Trophoblast cell (in vitro differentiated cells and primary cell): Measurements from ENCODE around the gene TMOD3.

Source experiments
- DNase-seq, 2 donors: peaks; one replicate each; pipeline ENCODE4 v3.0.0-alpha.2; 2016
- H2AFZ ChIP-seq: 2 replicates; pipeline ENCODE4 v1.6.1; 2013; ENCODE audit warnings: low read length, moderate library complexity, mild to moderate bottlenecking; ENCODE audit not compliant: insufficient read depth, poor library complexity
- H2AK5ac ChIP-seq: 2 replicates; pipeline ENCODE4 v1.6.1; 2013; ENCODE audit warnings: mild to moderate bottlenecking, low read length
- H2BK120ac ChIP-seq: 2 replicates; pipeline ENCODE4 v1.6.1; 2013; ENCODE audit warnings: low read length, mild to moderate bottlenecking, moderate library complexity; ENCODE audit not compliant: insufficient read depth, poor library complexity
- H2BK12ac ChIP-seq: 2 replicates; pipeline ENCODE4 v1.6.1; 2013; ENCODE audit warnings: mild to moderate bottlenecking, low read length, moderate library complexity
- H2BK5ac ChIP-seq: 2 replicates; pipeline ENCODE4 v1.6.1; 2013; ENCODE audit warnings: low read length, low read depth, moderate library complexity, mild to moderate bottlenecking; ENCODE audit not compliant: poor library complexity
- H3K14ac ChIP-seq: 2 replicates; pipeline ENCODE4 v1.6.1; 2013; ENCODE audit warnings: mild to moderate bottlenecking, low read length
- H3K18ac ChIP-seq: 2 replicates; pipeline ENCODE4 v1.6.1; 2013; ENCODE audit warnings: mild to moderate bottlenecking, low read length
- H3K23ac ChIP-seq: 2 replicates; pipeline ENCODE4 v1.6.1; 2013; ENCODE audit warnings: low read length
- H3K27ac ChIP-seq: 2 replicates; pipeline ENCODE4 v1.5.1; 2013; ENCODE audit warnings: low read depth, mild to moderate bottlenecking, inconsistent platforms, low read length, moderate library complexity
- H3K27me3 ChIP-seq: 2 replicates; pipeline ENCODE4 v1.6.1; 2013; ENCODE audit warnings: inconsistent platforms, mild to moderate bottlenecking, low read length, moderate library complexity; ENCODE audit not compliant: insufficient read depth
- H3K36me3 ChIP-seq, 2 experiments: 1 replicate in 1 of 2; 2 replicates in 1 of 2; pipeline ENCODE4 v1.6.1; 2013; ENCODE audit warnings: low read length in 2 of 2, mild to moderate bottlenecking in 2 of 2, moderate library complexity in 1 of 2; ENCODE audit not compliant: insufficient read depth in 2 of 2, control insufficient read depth in 1 of 2
- H3K4ac ChIP-seq: 2 replicates; pipeline ENCODE4 v1.6.1; 2013; ENCODE audit warnings: low read depth, mild to moderate bottlenecking, low read length, moderate library complexity
- H3K4me1 ChIP-seq, 2 experiments: 1 replicate in 1 of 2; 2 replicates in 1 of 2; pipeline ENCODE4 v1.6.1; 2013; ENCODE audit warnings: low read length in 2 of 2, mild to moderate bottlenecking in 2 of 2, moderate library complexity in 1 of 2; ENCODE audit not compliant: insufficient read depth in 2 of 2, control insufficient read depth in 1 of 2
- H3K4me2 ChIP-seq: 2 replicates; pipeline ENCODE4 v1.6.1; 2013; ENCODE audit warnings: inconsistent platforms, mild to moderate bottlenecking, low read length, moderate library complexity
- H3K4me3 ChIP-seq: 2 replicates; pipeline ENCODE4 v1.5.1; 2013; ENCODE audit warnings: mild to moderate bottlenecking, low read depth, low read length, inconsistent platforms
- H3K79me1 ChIP-seq: one replicate; pipeline ENCODE4 v1.6.1; 2013; ENCODE audit warnings: low read length
- H3K79me2 ChIP-seq: 2 replicates; pipeline ENCODE4 v1.6.1; 2013; ENCODE audit warnings: low read length, mild to moderate bottlenecking; ENCODE audit not compliant: control insufficient read depth, insufficient read depth, poor library complexity
- H3K9ac ChIP-seq: 2 replicates; pipeline ENCODE4 v1.6.1; 2013; ENCODE audit warnings: mild to moderate bottlenecking, low read length
- H3K9me3 ChIP-seq: 2 replicates; pipeline ENCODE4 v1.6.1; 2013; ENCODE audit warnings: low read depth, mild to moderate bottlenecking, control low read depth, inconsistent platforms, low read length; ENCODE audit not compliant: insufficient read depth
- H4K12ac ChIP-seq: 2 replicates; pipeline ENCODE4 v1.6.1; 2013; ENCODE audit warnings: low read depth, mild to moderate bottlenecking, low read length, moderate library complexity
- H4K8ac ChIP-seq: 2 replicates; pipeline ENCODE4 v1.6.1; 2013; ENCODE audit warnings: low read depth, mild to moderate bottlenecking, low read length, moderate library complexity
- H4K91ac ChIP-seq: one replicate; pipeline ENCODE4 v1.6.1; 2013; ENCODE audit warnings: low read depth, mild to moderate bottlenecking, low read length, moderate library complexity
- WGBS: extraction: QIAGEN DNeasy Blood & Tissue Kit; methylation state at CpG from one replicate; pipeline ENCODE4 v1.1.7; 2013; ENCODE audit warnings: missing lambda C conversion rate; ENCODE audit not compliant: insufficient read length, insufficient coverage; ENCODE audit errors: extremely low coverage; 5-methylcytosine and 5-hydroxymethylcytosine counted together

Gene TMOD3

GRCh38 chr15:51924156-51925068 lies 95.0 kb downstream of the TMOD3 start:
- Histone ChIP-seq H3K9ac (no peak overlapping the region), H3K4me3 (no peak overlapping the region), H3K79me2 (no peaks in the 10 kb centered on the region), H3K27me3 (no peaks in the 10 kb centered on the region), H3K4me2 (no peak overlapping the region), H2AFZ (no peak overlapping the region), H2BK5ac (no peak overlapping the region), H3K27ac (no peak overlapping the region), H2BK120ac (no peak overlapping the region), H3K4ac (no peak overlapping the region), H2BK12ac (no peak overlapping the region), H4K12ac (no peak overlapping the region), H3K14ac (no peak overlapping the region), H3K23ac (no peak overlapping the region), H3K4me1 (no peaks in the 10 kb centered on the region), H3K9me3 (peaks cover 1% of the 10 kb centered on the region), H4K8ac (no peak overlapping the region), H3K36me3 (peaks cover 11 to 22% of the 10 kb centered on the region in 2 experiments), H3K18ac (no peak overlapping the region), H2AK5ac (no peak overlapping the region), H3K79me1 (peaks cover 2% of the 10 kb centered on the region), H4K91ac (no peak overlapping the region)
- DNase-seq: no peak
- no CpG with 5 or more reads among the region's 11 CpGs for WGBS

- no peak overlapping the region for H3K4me3 ChIP-seq
- no peak overlapping the region for H3K23ac ChIP-seq
- DNase-seq: no peak
- no peaks in the 10 kb centered on the region for H3K79me2 ChIP-seq
- H3K18ac ChIP-seq: no peak overlapping the region
- no peaks in the 10 kb centered on the region for H3K4me1 ChIP-seq
- no peak overlapping the region for H3K4me2 ChIP-seq
- no peak overlapping the region for H2AFZ ChIP-seq
- H4K91ac ChIP-seq: no peak overlapping the region
- no peak overlapping the region for H2BK120ac ChIP-seq
- H3K14ac ChIP-seq: no peak overlapping the region
- H4K8ac ChIP-seq: no peak overlapping the region
- no peak overlapping the region for H2BK12ac ChIP-seq
- H3K4ac ChIP-seq: no peak overlapping the region
- H2BK5ac ChIP-seq: no peak overlapping the region
- no peaks in the 10 kb centered on the region for H3K27me3 ChIP-seq
- no peak overlapping the region for H3K27ac ChIP-seq
- H3K9ac ChIP-seq: no peak overlapping the region
- no peaks in the 10 kb centered on the region for H3K79me1 ChIP-seq
- peaks cover 7 to 16% of the 10 kb centered on the region in 2 experiments for H3K36me3 ChIP-seq
- H4K12ac ChIP-seq: no peak overlapping the region
- peaks cover 1% of the 10 kb centered on the region for H3K9me3 ChIP-seq
- no peak overlapping the region for H2AK5ac ChIP-seq
- no CpG with 5 or more reads among the region's 3 CpGs for WGBS
Observed at GRCh38 chr15:51926809-51927208, 97.4 kb downstream of the TMOD3 start.

DNA sequence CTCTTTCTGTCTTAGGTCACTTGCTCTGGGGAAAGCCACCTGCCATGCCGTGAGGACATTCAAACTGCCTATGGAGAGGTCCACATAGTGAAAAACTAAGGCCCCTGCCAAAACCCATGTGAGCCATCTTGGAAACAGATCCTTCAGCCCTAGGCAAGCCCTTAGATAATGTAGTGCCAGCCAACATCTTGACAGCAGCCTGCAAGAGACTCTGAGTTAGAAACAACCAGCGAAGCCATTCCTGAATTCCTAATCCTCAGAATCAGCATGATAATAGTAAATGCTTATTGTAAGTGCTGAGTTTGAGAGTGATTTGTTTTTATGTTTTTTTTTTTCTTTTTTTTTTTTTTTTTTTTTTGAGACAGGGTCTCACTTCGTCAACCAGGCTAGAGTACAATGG lies 101.6 kb downstream of the TMOD3 start:
- H3K9ac ChIP-seq: no peak overlapping the region
- H4K8ac ChIP-seq: no peak overlapping the region
- no peak overlapping the region for H2AFZ ChIP-seq
- no peaks in the 10 kb centered on the region for H3K9me3 ChIP-seq
- H3K23ac ChIP-seq: no peak overlapping the region
- H4K91ac ChIP-seq: no peak overlapping the region
- H3K18ac ChIP-seq: no peak overlapping the region
- H4K12ac ChIP-seq: no peak overlapping the region
- DNase-seq: no peak
- WGBS: no CpG with 5 or more reads among the region's 3 CpGs
- no peak overlapping the region for H3K4me3 ChIP-seq
- H2BK120ac ChIP-seq: no peak overlapping the region
- H3K14ac ChIP-seq: no peak overlapping the region
- H3K4me1 ChIP-seq: no peaks in the 10 kb centered on the region
- no peak overlapping the region for H3K4me2 ChIP-seq
- H2AK5ac ChIP-seq: no peak overlapping the region
- H3K79me2 ChIP-seq: no peaks in the 10 kb centered on the region
- H3K4ac ChIP-seq: no peak overlapping the region
- no peak overlapping the region for H3K27ac ChIP-seq
- no peak overlapping the region for H2BK12ac ChIP-seq
- H2BK5ac ChIP-seq: no peak overlapping the region
- H3K79me1 ChIP-seq: no peaks in the 10 kb centered on the region
- H3K27me3 ChIP-seq: no peaks in the 10 kb centered on the region
- peaks cover 0 to 4% of the 10 kb centered on the region in 2 experiments for H3K36me3 ChIP-seq

- H4K8ac ChIP-seq: no peak overlapping the region
- no peak overlapping the region for H4K91ac ChIP-seq
- H2AK5ac ChIP-seq: no peak overlapping the region
- peaks cover 0 to 6% of the 10 kb centered on the region in 2 experiments for H3K36me3 ChIP-seq
- no peaks in the 10 kb centered on the region for H3K27me3 ChIP-seq
- H3K4ac ChIP-seq: no peak overlapping the region
- DNase-seq: peak; percentile 37 to 61
- no peak overlapping the region for H2BK120ac ChIP-seq
- no peak overlapping the region for H3K4me3 ChIP-seq
- no peak overlapping the region for H4K12ac ChIP-seq
- no peaks in the 10 kb centered on the region for H3K4me1 ChIP-seq
- no peak overlapping the region for H3K18ac ChIP-seq
- no peak overlapping the region for H3K27ac ChIP-seq
- no CpG with 5 or more reads among the region's 4 CpGs for WGBS
- H3K9ac ChIP-seq: no peak overlapping the region
- no peaks in the 10 kb centered on the region for H3K79me2 ChIP-seq
- H2AFZ ChIP-seq: no peak overlapping the region
- H3K9me3 ChIP-seq: no peaks in the 10 kb centered on the region
- H3K14ac ChIP-seq: no peak overlapping the region
- no peak overlapping the region for H3K23ac ChIP-seq
- H3K4me2 ChIP-seq: no peak overlapping the region
- no peak overlapping the region for H2BK5ac ChIP-seq
- H3K79me1 ChIP-seq: no peaks in the 10 kb centered on the region
- H2BK12ac ChIP-seq: no peak overlapping the region
Observed at GRCh38 chr15:51931638-51932037, 102.2 kb downstream of the TMOD3 start.
